Measurements from ENCODE around the gene FBN1. TPM values are rescaled to one million over a fixed set of nuclear protein-coding genes. Genes with fewer than 3 reads are reported as not detected.

The FBN1 gene
- total and polyA plus RNA-seq, 12 donors, result 5.6 to 84.6 (median 54.5) TPM

DNA sequence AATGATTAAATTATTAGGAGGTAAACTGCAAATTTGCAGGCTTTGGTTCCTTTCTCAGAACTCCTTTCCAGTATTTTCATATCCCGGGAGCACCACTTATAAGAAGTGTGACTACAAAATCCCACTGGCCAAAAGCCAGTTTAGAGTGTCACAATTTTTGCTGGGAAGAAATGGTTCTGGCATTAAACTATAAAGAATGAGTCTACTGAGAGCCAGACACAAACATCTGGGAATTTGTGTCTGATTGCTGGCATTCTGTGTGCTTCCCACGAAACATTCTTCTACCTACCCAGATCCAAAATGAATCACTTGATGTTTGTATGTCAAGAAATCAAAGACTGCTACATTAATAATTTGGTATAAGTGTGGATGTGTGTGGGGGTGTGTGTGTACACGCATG, 231.5 kb downstream of the FBN1 start:
- intact Hi-C loops (cut with DNase I), result no loop called here
- no peak overlapping the region for H3K4me3 ChIP-seq
- H3K27me3 ChIP-seq, result no peaks in the 10 kb centered on the region
- DNase-seq, result no peak
- TF ChIP-seq CTCF (IDR thresholded peaks at IDR 0.05), result no peak
- TF ChIP-seq POLR2A (IDR thresholded peaks at IDR 0.05), result no peak
- H3K36me3 ChIP-seq (replicated peaks in 1 of 2), result peaks cover 0 to 5% of the 10 kb centered on the region in 2 donors
- no peaks in the 10 kb centered on the region for H3K9me3 ChIP-seq (replicated peaks in 1 of 3)
- peaks cover 0 to under 1% of the 10 kb centered on the region in 2 donors for H3K4me1 ChIP-seq (replicated peaks in 1 of 2)
- 64 to 84% (median 78%) methylated on average over 3 of the region's 3 CpGs for WGBS, 4 donors
- H3K27ac ChIP-seq, result no peak overlapping the region

DNA sequence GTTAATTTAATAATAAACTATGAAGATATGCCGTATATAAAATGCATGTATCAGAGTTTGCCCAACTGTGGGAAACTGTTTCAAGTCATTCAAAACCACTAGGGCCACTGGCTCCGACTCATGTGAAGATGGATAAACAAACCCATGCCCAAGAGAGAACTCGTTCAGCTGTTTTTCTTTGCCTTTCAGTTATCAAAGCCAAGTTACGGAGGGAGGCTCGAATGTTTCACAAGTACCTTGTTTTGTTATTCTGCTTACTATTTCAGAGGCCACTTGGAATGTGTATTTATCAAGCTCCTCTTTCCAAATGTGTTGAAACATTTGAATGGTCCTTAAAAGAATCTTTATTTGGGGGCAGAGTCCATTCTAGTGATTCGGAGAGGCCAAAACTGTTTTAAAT, 232.2 kb downstream of the FBN1 start:
- TF ChIP-seq POLR2A (IDR thresholded peaks at IDR 0.05) (no peak), CTCF (IDR thresholded peaks at IDR 0.05) (no peak)
- no peak for DNase-seq
- Histone ChIP-seq H3K27me3 (no peaks in the 10 kb centered on the region), H3K36me3 (replicated peaks in 1 of 2) (peaks cover 0 to 5% of the 10 kb centered on the region in 2 donors), H3K4me1 (replicated peaks in 1 of 2) (peaks cover 0 to 7% of the 10 kb centered on the region in 2 donors), H3K9me3 (replicated peaks in 1 of 3) (no peaks in the 10 kb centered on the region), H3K27ac (no peak overlapping the region), H3K4me3 (no peak overlapping the region)
- intact Hi-C loops (cut with DNase I), result no loop called here
- WGBS, 4 donors, result 80 to 90% (median 84%) methylated on average over 6 of the region's 6 CpGs

DNA sequence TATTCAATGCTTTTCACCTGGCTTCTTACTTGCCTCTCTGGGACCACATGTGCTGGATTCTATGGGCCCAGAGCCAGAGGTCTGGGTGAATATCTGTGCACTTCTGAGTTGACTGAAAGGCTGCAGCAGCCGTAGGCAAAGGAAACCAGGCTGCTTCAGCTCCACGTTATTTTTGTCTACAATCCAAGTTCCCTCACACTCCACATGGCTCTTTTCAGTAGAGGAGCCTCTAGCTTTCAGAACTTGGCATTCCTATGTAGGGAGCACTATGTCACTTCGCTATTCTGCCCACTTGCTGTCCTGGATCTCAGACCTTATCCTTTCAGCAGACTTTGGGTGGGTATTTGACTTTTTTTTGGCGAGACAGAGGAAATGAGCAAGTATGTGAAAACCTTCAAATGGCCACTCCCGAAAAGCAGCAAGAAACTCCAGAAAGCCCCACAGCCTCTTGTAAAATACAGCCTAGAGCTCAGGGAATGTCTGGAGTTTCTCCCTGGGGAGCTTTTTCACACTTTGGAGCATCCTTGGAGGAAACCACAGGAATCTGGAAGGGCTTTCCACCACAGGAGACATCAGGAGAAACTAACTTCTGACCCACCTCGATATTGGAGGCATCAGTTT, 233.4 kb downstream of the FBN1 start:
- Histone ChIP-seq H3K27me3 (no peaks in the 10 kb centered on the region), H3K9me3 (replicated peaks in 1 of 3) (no peaks in the 10 kb centered on the region), H3K27ac (peak overlapping the region in 1 of 5 donors; percentile 50), H3K4me3 (no peak overlapping the region), H3K36me3 (replicated peaks in 1 of 2) (peaks cover 0 to 5% of the 10 kb centered on the region in 2 donors), H3K4me1 (replicated peaks in 1 of 2) (peaks cover 0 to 13% of the 10 kb centered on the region in 2 donors)
- intact Hi-C loops (cut with DNase I), result no loop called here
- TF ChIP-seq POLR2A (IDR thresholded peaks at IDR 0.05) (no peak), CTCF (IDR thresholded peaks at IDR 0.05) (no peak)
- no peak for DNase-seq
- WGBS, 4 donors, result 66 to 77% (median 74%) methylated on average over 6 of the region's 6 CpGs

DNA sequence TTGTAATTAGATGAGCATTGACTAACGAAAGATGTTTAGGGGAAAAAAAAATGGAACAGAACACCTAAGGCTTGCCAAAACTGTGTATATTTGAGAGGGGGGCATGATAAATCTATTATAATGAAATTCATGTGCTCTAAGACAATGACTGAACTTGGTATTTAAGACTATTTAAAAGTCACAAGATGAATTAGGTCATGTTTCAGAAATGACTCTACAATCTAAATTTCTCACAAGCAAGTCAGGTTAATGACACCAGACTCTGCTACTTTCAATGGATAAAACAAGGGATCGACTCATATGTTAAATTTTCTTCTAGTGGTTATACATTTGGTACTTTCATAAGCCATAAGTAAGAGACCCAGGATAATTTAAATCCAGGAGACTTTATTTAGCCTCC, 235.9 kb downstream of the FBN1 start:
- WGBS, 4 donors, result 93 to 96% (median 95%) methylated on average over 2 of the region's 2 CpGs
- Histone ChIP-seq H3K4me1 (replicated peaks in 1 of 2) (peaks cover 3 to 22% of the 10 kb centered on the region in 2 donors), H3K4me3 (no peak overlapping the region), H3K27ac (no peak overlapping the region), H3K36me3 (replicated peaks in 1 of 2) (no peaks in the 10 kb centered on the region), H3K9me3 (replicated peaks in 1 of 3) (no peaks in the 10 kb centered on the region), H3K27me3 (no peaks in the 10 kb centered on the region)
- TF ChIP-seq CTCF (IDR thresholded peaks at IDR 0.05), result no peak
- TF ChIP-seq POLR2A (IDR thresholded peaks at IDR 0.05), result no peak
- intact Hi-C loops (cut with DNase I), result no loop called here
- DNase-seq, result no peak

All from adrenal gland (tissue), 12 donors.